PC-9 (cell line): ENCODE results near the gene PEF1. TPM values are rescaled to one million over a fixed set of nuclear protein-coding genes. Genes with fewer than 3 reads are reported as not detected.

Experiments used
- total RNA-seq: library from RNA; stranded (reverse); gene quantifications from 2 replicates; pipeline ENCODE4 v1.2.3, GENCODE V29; 2021

The PEF1 gene
- total RNA-seq, 1 experiment from 2014 or later = 40.3 TPM

Other genes with a start within 250 kb of the PEF1 start
- gene SERINC2, start 231.7 kb downstream of the PEF1 start, total RNA-seq = 36.0 and 44.0 TPM in 2 replicates
- 162 and 191 TPM in 2 replicates for gene TINAGL1, start 68.4 kb downstream of the PEF1 start, total RNA-seq
- not detected in 2 replicates for gene HCRTR1, start 27.2 kb downstream of the PEF1 start, total RNA-seq
- gene COL16A1, start 59.1 kb upstream of the PEF1 start, total RNA-seq = 3.6 and 4.8 TPM in 2 replicates
- gene ADGRB2, start 119.5 kb upstream of the PEF1 start, total RNA-seq = 15.6 and 28.5 TPM in 2 replicates
- gene SPOCD1, start 171.1 kb upstream of the PEF1 start, total RNA-seq = 10.2 and 14.6 TPM in 2 replicates